ENCODE measurements around the gene WDR74. TPM values are rescaled to one million over a fixed set of nuclear protein-coding genes. Genes with fewer than 3 reads are reported as not detected.

The WDR74 gene
- total RNA-seq, 1 donor from 2014 or later: 124 TPM

- CTCF ChIA-PET: interaction anchor here (0.7 kb wide), 1 partner anchor 9 kb away, joined by 3 read pairs; no protein-coding TSS in a partner anchor
These were observed 47.7 kb downstream of the WDR74 start, which contains the start of gene TMEM223 for GRCh38 chr11:62791501-62792201. TSS of gene TMEM223 (minus strand) at chr11:62792006. CDS start at chr11:62791994, 12 bp downstream.

GRCh38 chr11:62789576-62789975 is 49.8 kb downstream of the WDR74 start:
- Mint-ChIP-seq H3K9me3 (no peaks in the 10 kb centered on the region), H3K4me1 (peaks cover 48% of the 10 kb centered on the region), H3K4me3 (peak overlapping the region; percentile 92), H3K27ac (peak overlapping the region; percentile 56), H3K27me3 (no peaks in the 10 kb centered on the region), H3K36me3 (ENCODE audit: low read depth) (peaks cover 51% of the 10 kb centered on the region)
- intact Hi-C loops (cut with micrococcal nuclease): no loop called here
- DNase-seq (no peak), ATAC-seq (ENCODE audit: low read depth) (no peak)
- no peak for TF ChIP-seq CTCF (IDR thresholded peaks at IDR 0.05)
- ChIA-PET POLR2A (interaction anchor here (0.5 to 8.8 kb wide), 15 partner anchors 12 to 1989 kb away, joined by 3 to 308 read pairs (median 5); partner anchors contain the start of genes C11orf98, CSKMT, NXF1 and POLR2G), CTCF (no interaction called here)

More at GRCh38 chr11:62791501-62792201, 47.7 kb downstream of the WDR74 start, which contains the start of gene TMEM223:
- Mint-ChIP-seq H3K36me3 (ENCODE audit: low read depth) (peaks cover 68% of the 10 kb centered on the region), H3K27ac (peak within 1 kb of the TSS; percentile 89), H3K27me3 (no peaks in the 10 kb centered on the region), H3K4me1 (peaks cover 40% of the 10 kb centered on the region), H3K4me3 (peak within 1 kb of the TSS; percentile 88), H3K9me3 (no peaks in the 10 kb centered on the region)
- ATAC-seq (ENCODE audit: low read depth) (peak; percentile 81), DNase-seq (peak; percentile 84)
- no peak for TF ChIP-seq CTCF (IDR thresholded peaks at IDR 0.05)
- POLR2A ChIA-PET: interaction anchor here (0.9 to 8.8 kb wide), 13 partner anchors 9 to 200 kb away, joined by 3 to 308 read pairs (median 8); partner anchors contain the start of genes HNRNPUL2, NXF1, SLC3A2 and STX5
- intact Hi-C loops (cut with micrococcal nuclease): loop anchor here (1.0 kb wide), 1 partner anchor 14 kb away; the partner anchor contains the start of gene NXF1

- H3K27me3 Mint-ChIP-seq: no peaks in the 10 kb centered on the region
- H3K4me3 Mint-ChIP-seq: peak overlapping the region; percentile 92
- ChIA-PET CTCF (no interaction called here), POLR2A (interaction anchor here (1.0 to 8.8 kb wide), 16 partner anchors 12 to 197 kb away, joined by 4 to 308 read pairs (median 6); partner anchors contain the start of genes C11orf98, CSKMT, LBHD1 and NXF1)
- peaks cover 45% of the 10 kb centered on the region for H3K36me3 Mint-ChIP-seq (ENCODE audit: low read depth)
- peaks cover 48% of the 10 kb centered on the region for H3K4me1 Mint-ChIP-seq
- DNase-seq (no peak), ATAC-seq (ENCODE audit: low read depth) (no peak)
- H3K27ac Mint-ChIP-seq: peak overlapping the region; percentile 43
- intact Hi-C loops (cut with micrococcal nuclease): no loop called here
- H3K9me3 Mint-ChIP-seq: no peaks in the 10 kb centered on the region
- no peak for TF ChIP-seq CTCF (IDR thresholded peaks at IDR 0.05)
These were observed 50.4 kb downstream of the WDR74 start for GRCh38 chr11:62788991-62789390.

GRCh38 chr11:62787005-62787759 is 52.2 kb downstream of the WDR74 start, which contains the start of gene TMEM179B:
TSS of gene TMEM179B (plus strand) at chr11:62787402. CDS start at chr11:62787432, 30 bp downstream.
- H3K27me3 Mint-ChIP-seq: no peaks in the 10 kb centered on the region
- intact Hi-C loops (cut with micrococcal nuclease): loop anchor here (1.0 to 2.0 kb wide), 10 partner anchors 16 to 122 kb away; partner anchors contain the start of genes C11orf98, CSKMT, HNRNPUL2 and NXF1
- H3K9me3 Mint-ChIP-seq: no peaks in the 10 kb centered on the region
- peak within 1 kb of the TSS; percentile 92 for H3K4me3 Mint-ChIP-seq
- DNase-seq: peak; percentile 87
- ATAC-seq (ENCODE audit: low read depth): peak; percentile 71
- POLR2A ChIA-PET: interaction anchor here (0.5 to 8.8 kb wide), 44 partner anchors 9 to 1436 kb away, joined by 3 to 308 read pairs (median 6); partner anchors contain the start of genes BSCL2, C11orf98, CSKMT and EEF1G
- peaks cover 49% of the 10 kb centered on the region for H3K36me3 Mint-ChIP-seq (ENCODE audit: low read depth)
- peak within 1 kb of the TSS; percentile 89 for H3K27ac Mint-ChIP-seq
- peaks cover 42% of the 10 kb centered on the region for H3K4me1 Mint-ChIP-seq
- TF ChIP-seq CTCF (IDR thresholded peaks at IDR 0.05): peak; percentile 66
- CTCF ChIA-PET: interaction anchor here (0.6 to 4.8 kb wide), 24 partner anchors 8 to 746 kb away, joined by 3 to 66 read pairs (median 7); partner anchors contain the start of genes GANAB, HNRNPUL2, NXF1 and POLR2G

Data from activated B cell treated with CpG ODN at 0.5 μM for 24 hours (primary cell).